Activated CD8-positive, alpha-beta T cell treated with anti-CD3 and anti-CD28 coated beads, Interleukin-2, amount 10 ng/mL, durations not matched to agents 7 days and 5 days (primary cell): ENCODE measurements around the gene NUDT3. TPM values are rescaled to one million over a fixed set of nuclear protein-coding genes. Genes with fewer than 3 reads are reported as not detected.
"Not testable (repeated sequence)": the region's sequence is repeated elsewhere in the genome, so short reads cannot be mapped to it uniquely, and the experiment has no call there.

Source experiments
- ATAC-seq: fragments of 150-1000 bp; cut with Tn5 transposase; one replicate; pipeline ENCODE4 v1.10.0; 2021; ENCODE audit warnings: moderate library complexity
- CTCF ChIA-PET: fragments of 350-600 bp; sonication (Branson Sonifier 250); formaldehyde crosslinking; loops from one replicate; lab custom pipeline; 2021; ENCODE audit warnings: antibody characterized with exemption; lab: Charles Lee
- POLR2A ChIA-PET: fragments of 350-600 bp; sonication (Branson Sonifier 250); formaldehyde crosslinking; loops from one replicate; lab custom pipeline; 2021; ENCODE audit warnings: antibody characterized with exemption; lab: Charles Lee
- DNase-seq: peaks from one replicate; pipeline ENCODE4 v3.0.0-alpha.2; 2020
- H3K27ac Mint-ChIP-seq: one replicate; pipeline ENCODE4 v1.8.0; 2021; ENCODE audit warnings: mild to moderate bottlenecking, mixed read lengths
- H3K27me3 Mint-ChIP-seq: one replicate; pipeline ENCODE4 v1.8.0; 2021; ENCODE audit warnings: low read depth, mixed read lengths
- H3K36me3 Mint-ChIP-seq: one replicate; pipeline ENCODE4 v1.8.0; 2021; ENCODE audit warnings: low read depth, mixed read lengths
- H3K4me1 Mint-ChIP-seq: one replicate; pipeline ENCODE4 v1.8.0; 2021; ENCODE audit warnings: low read depth, mixed read lengths
- H3K4me3 Mint-ChIP-seq: one replicate; pipeline ENCODE4 v1.8.0; 2021; ENCODE audit warnings: mild to moderate bottlenecking, mixed read lengths
- H3K9me3 Mint-ChIP-seq: one replicate; pipeline ENCODE4 v1.8.0; 2022; ENCODE audit warnings: mixed read lengths; ENCODE audit not compliant: insufficient read depth
- total RNA-seq, 2 experiments: library from RNA; stranded (reverse); gene quantifications; one replicate each; pipeline ENCODE4 v1.2.3, GENCODE V29; 2021

NUDT3 gene
- total RNA-seq, 2 experiments from 2014 or later, result 13.1 to 13.8 TPM

DNA sequence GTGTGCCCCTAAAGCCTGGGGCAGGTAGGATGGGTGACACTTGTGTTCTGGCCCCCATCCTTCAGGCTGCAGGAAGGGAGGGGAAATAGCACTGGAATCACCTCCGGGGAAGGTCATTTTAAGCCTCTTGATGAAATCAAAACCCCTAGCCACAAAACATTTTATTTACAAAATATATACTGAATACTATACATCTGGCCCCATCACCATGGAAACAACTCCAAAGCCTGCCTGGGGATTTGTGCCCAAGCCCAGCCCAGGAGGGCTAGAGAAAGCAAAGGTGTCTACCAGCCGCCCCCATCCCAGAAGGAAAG is 146.3 kb downstream of the NUDT3 start:
- no peaks in the 10 kb centered on the region for H3K9me3 Mint-ChIP-seq
- no peak overlapping the region for H3K4me3 Mint-ChIP-seq
- H3K4me1 Mint-ChIP-seq, result peaks cover 69% of the 10 kb centered on the region
- H3K27me3 Mint-ChIP-seq, result no peaks in the 10 kb centered on the region
- H3K27ac Mint-ChIP-seq, result peak overlapping the region; percentile 60
- DNase-seq, result no peak
- ChIA-PET POLR2A (interaction anchor here (2.4 kb wide), 1 partner anchor 10 kb away, joined by 13 read pairs; the partner anchor contains the start of gene HMGA1), CTCF (interaction anchor here (0.7 to 5.9 kb wide), 4 partner anchors 16 to 169 kb away, joined by 3 to 176 read pairs (median 10); no protein-coding TSS in a partner anchor)
- ATAC-seq, result no peak
- H3K36me3 Mint-ChIP-seq, result peaks cover 43% of the 10 kb centered on the region

- Mint-ChIP-seq H3K36me3 (peaks cover 48% of the 10 kb centered on the region), H3K27ac (peak overlapping the region; percentile 61), H3K4me1 (peaks cover 74% of the 10 kb centered on the region)
- H3K4me3 Mint-ChIP-seq, H3K9me3 Mint-ChIP-seq, H3K27me3 Mint-ChIP-seq, DNase-seq, ATAC-seq: not testable (repeated sequence)
- CTCF ChIA-PET, result interaction anchor here (0.7 to 5.9 kb wide), 4 partner anchors 16 to 170 kb away, joined by 3 to 176 read pairs (median 10); no protein-coding TSS in a partner anchor
- POLR2A ChIA-PET, result interaction anchor here (2.4 kb wide), 1 partner anchor 9 kb away, joined by 13 read pairs; the partner anchor contains the start of gene HMGA1
Measured at GRCh38 chr6:34245761-34246140, 146.7 kb downstream of the NUDT3 start.

DNA sequence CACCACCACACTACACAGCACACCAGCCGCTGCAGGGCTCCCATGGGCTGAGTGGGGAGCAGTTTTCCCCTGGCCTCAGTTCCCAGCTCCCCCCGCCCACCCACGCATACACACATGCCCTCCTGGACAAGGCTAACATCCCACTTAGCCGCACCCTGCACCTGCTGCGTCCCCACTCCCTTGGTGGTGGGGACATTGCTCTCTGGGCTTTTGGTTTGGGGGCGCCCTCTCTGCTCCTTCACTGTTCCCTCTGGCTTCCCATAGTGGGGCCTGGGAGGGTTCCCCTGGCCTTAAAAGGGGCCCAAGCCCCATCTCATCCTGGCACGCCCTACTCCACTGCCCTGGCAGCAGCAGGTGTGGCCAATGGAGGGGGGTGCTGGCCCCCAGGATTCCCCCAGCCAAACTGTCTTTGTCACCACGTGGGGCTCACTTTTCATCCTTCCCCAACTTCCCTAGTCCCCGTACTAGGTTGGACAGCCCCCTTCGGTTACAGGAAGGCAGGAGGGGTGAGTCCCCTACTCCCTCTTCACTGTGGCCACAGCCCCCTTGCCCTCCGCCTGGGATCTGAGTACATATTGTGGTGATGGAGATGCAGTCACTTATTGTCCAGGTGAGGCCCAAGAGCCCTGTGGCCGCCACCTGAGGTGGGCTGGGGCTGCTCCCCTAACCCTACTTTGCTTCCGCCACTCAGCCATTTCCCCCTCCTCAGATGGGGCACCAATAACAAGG is 147.3 kb downstream of the NUDT3 start:
- not testable (repeated sequence) for H3K9me3 Mint-ChIP-seq, H3K27me3 Mint-ChIP-seq, H3K4me3 Mint-ChIP-seq, DNase-seq, ATAC-seq
- Mint-ChIP-seq H3K4me1 (peaks cover 79% of the 10 kb centered on the region), H3K36me3 (peaks cover 52% of the 10 kb centered on the region), H3K27ac (peak overlapping the region; percentile 67)
- CTCF ChIA-PET, result interaction anchor here (1.6 kb wide), 1 partner anchor 146 kb away, joined by 4 read pairs; no protein-coding TSS in a partner anchor
- POLR2A ChIA-PET, result interaction anchor here (2.4 kb wide), 1 partner anchor 9 kb away, joined by 13 read pairs; the partner anchor contains the start of gene HMGA1

DNA sequence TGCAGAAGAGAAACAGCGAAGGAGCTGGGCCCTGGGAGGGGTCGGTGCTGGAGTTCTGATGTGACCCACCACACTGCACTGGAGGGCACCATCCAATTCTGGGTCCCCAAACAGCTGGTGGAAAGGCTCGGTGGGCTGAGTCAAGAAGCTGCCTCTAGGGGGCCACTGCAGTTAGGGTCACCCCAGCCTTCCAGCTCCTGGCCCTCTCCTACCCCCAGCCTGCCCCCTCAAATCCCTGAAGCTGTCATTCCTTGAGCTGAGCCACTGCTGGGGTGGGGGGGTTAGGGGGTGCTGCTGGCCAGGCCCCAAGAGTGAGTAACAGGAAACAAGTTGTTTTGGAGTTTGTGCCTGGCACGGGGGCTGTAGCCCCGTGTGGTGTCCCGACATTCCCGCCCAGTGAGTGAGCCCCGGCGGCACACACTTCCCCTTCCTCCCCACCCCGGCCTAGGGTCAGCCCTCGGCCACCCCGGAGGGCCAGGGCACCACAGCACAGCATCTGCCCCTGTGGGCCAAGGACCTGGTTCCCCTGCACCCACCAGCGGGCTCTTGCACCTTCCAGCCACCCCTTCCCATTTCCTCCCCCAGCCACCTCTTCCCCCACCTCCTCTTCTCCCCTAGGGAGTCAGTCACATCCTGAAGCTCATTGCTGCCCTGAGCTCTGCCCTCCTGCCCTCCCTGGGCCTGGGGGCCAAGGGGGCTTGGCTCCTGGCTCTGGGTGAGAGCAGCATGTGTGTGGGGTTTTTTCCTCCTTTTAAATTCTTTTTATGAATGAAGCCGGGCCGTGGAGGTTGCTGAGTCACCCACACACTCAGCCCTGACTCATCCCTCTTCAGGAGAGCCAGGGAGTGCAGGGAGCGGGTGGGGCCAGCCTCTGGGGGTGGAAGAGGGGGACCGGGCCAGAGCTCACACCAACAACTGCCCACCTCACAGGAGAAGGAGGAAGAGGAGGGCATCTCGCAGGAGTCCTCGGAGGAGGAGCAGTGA is 148.3 kb downstream of the NUDT3 start:
- H3K9me3 Mint-ChIP-seq, result no peaks in the 10 kb centered on the region
- peaks cover 56% of the 10 kb centered on the region for H3K36me3 Mint-ChIP-seq
- CTCF ChIA-PET, result interaction anchor here (0.6 to 1.6 kb wide), 4 partner anchors 49 to 216 kb away, joined by 3 to 4 read pairs (median 3); no protein-coding TSS in a partner anchor
- POLR2A ChIA-PET, result no interaction called here
- DNase-seq (no peak), ATAC-seq (no peak)
- no peak overlapping the region for H3K4me3 Mint-ChIP-seq
- H3K27ac Mint-ChIP-seq, result peak overlapping the region; percentile 69
- no peaks in the 10 kb centered on the region for H3K27me3 Mint-ChIP-seq
- peaks cover 82% of the 10 kb centered on the region for H3K4me1 Mint-ChIP-seq

DNA sequence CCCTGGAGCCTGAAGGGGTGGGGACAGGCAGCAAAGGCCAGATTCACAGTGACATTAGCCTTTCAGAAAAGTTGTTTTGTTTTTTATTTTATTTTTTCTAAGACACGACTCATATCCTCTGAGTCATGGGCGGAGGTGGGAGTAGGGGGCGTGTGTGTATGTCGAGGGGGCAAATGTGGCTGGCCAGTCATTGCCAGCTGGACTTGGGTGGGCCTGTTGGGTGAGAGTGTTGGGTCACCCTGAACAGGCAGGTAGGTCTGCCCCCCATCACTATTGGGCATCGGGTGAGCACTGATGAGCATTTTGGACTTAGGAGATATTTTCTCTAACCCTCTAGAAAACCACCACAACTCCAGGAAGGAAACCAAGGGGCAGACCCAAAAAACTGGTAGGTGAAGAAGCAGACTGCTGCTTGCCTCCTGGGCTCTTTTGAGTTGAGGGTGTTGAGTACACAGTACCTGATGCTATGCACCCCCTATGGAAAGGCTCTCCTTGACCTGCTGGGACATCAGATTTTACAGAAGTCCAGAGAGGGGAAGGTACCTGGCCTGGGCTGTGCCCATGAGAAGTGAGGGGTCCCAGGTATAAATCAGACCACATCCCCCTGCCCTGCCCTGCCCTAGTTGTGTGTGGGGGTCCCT is 149.2 kb downstream of the NUDT3 start:
- Mint-ChIP-seq H3K4me1 (peaks cover 88% of the 10 kb centered on the region), H3K9me3 (no peaks in the 10 kb centered on the region), H3K27me3 (no peaks in the 10 kb centered on the region), H3K27ac (peak overlapping the region; percentile 69), H3K4me3 (no peak overlapping the region), H3K36me3 (peaks cover 65% of the 10 kb centered on the region)
- POLR2A ChIA-PET, result no interaction called here
- no peak for DNase-seq
- CTCF ChIA-PET, result interaction anchor here (0.6 to 1.6 kb wide), 5 partner anchors 48 to 217 kb away, joined by 3 to 4 read pairs (median 3); no protein-coding TSS in a partner anchor
- ATAC-seq, result no peak

GRCh38 chr6:34242252-34243130 is 150.0 kb downstream of the NUDT3 start:
- H3K4me1 Mint-ChIP-seq, result peaks cover 82% of the 10 kb centered on the region
- CTCF ChIA-PET, result interaction anchor here (1.4 to 1.5 kb wide), 2 partner anchors 173 to 527 kb away, joined by 3 read pairs; no protein-coding TSS in a partner anchor
- no peaks in the 10 kb centered on the region for H3K27me3 Mint-ChIP-seq
- H3K9me3 Mint-ChIP-seq, result no peaks in the 10 kb centered on the region
- H3K36me3 Mint-ChIP-seq, result peaks cover 65% of the 10 kb centered on the region
- no peak overlapping the region for H3K4me3 Mint-ChIP-seq
- DNase-seq, result no peak
- peak overlapping the region; percentile 69 for H3K27ac Mint-ChIP-seq
- POLR2A ChIA-PET, result no interaction called here
- ATAC-seq, result no peak

GRCh38 chr6:34241351-34242215 is 150.9 kb downstream of the NUDT3 start:
- Mint-ChIP-seq H3K9me3 (no peaks in the 10 kb centered on the region), H3K27ac (peak overlapping the region; percentile 69), H3K4me1 (peaks cover 75% of the 10 kb centered on the region), H3K36me3 (peaks cover 65% of the 10 kb centered on the region), H3K27me3 (no peaks in the 10 kb centered on the region), H3K4me3 (no peak overlapping the region)
- CTCF ChIA-PET, result interaction anchor here (0.6 to 1.4 kb wide), 2 partner anchors 173 to 528 kb away, joined by 3 read pairs; no protein-coding TSS in a partner anchor
- POLR2A ChIA-PET, result interaction anchor here (0.5 kb wide), 1 partner anchor 580 kb away, joined by 3 read pairs; no protein-coding TSS in a partner anchor
- ATAC-seq (no peak), DNase-seq (no peak)

GRCh38 chr6:34240329-34241248 is 151.9 kb downstream of the NUDT3 start:
- POLR2A ChIA-PET, result interaction anchor here (0.5 to 0.9 kb wide), 4 partner anchors 30 to 186 kb away, joined by 3 to 5 read pairs (median 3); partner anchors contain the start of gene RPS10
- CTCF ChIA-PET, result interaction anchor here (1.2 to 1.5 kb wide), 2 partner anchors 9 to 44 kb away, joined by 3 to 5 read pairs; no protein-coding TSS in a partner anchor
- ATAC-seq (no peak), DNase-seq (no peak)
- no peaks in the 10 kb centered on the region for H3K27me3 Mint-ChIP-seq
- H3K4me1 Mint-ChIP-seq, result peaks cover 72% of the 10 kb centered on the region
- H3K27ac Mint-ChIP-seq, result peak overlapping the region; percentile 39
- no peaks in the 10 kb centered on the region for H3K9me3 Mint-ChIP-seq
- H3K4me3 Mint-ChIP-seq, result no peak overlapping the region
- peaks cover 61% of the 10 kb centered on the region for H3K36me3 Mint-ChIP-seq

DNA sequence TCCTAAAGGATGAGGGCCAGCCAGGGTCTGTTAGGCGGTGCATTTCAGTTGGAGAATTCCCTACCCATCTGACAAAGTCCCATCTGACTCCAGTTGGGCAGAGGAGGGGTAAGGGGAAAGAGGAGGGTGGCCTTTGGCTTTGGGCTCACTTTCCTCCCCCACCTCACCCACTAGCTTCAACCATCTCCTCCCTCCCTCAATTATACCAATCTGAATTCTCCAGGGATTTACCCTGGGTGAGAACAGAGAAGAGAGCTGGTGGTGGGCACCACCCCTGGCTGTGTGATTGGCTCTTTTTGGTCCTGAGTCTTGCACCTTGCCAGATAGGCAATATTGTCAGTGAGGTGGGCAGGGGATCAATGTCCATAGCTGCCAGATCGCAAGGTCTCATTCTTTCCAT is 152.6 kb downstream of the NUDT3 start:
- Mint-ChIP-seq H3K27me3 (no peaks in the 10 kb centered on the region), H3K36me3 (peaks cover 56% of the 10 kb centered on the region), H3K27ac (no peak overlapping the region), H3K9me3 (no peaks in the 10 kb centered on the region), H3K4me1 (peaks cover 65% of the 10 kb centered on the region), H3K4me3 (no peak overlapping the region)
- POLR2A ChIA-PET, result interaction anchor here (0.9 kb wide), 1 partner anchor 176 kb away, joined by 3 read pairs; no protein-coding TSS in a partner anchor
- DNase-seq (no peak), ATAC-seq (no peak)
- CTCF ChIA-PET, result interaction anchor here (1.2 to 1.5 kb wide), 2 partner anchors 10 to 44 kb away, joined by 3 to 5 read pairs; no protein-coding TSS in a partner anchor
